Gastrocnemius medialis (tissue), 4 donors: Measurements from ENCODE around the gene VWA8. TPM values are rescaled to one million over a fixed set of nuclear protein-coding genes. Genes with fewer than 3 reads are reported as not detected.
A peak's percentile ranks its signal among the peaks of the same experiment; 100 is the strongest.

Experiments used
- ATAC-seq, 2 donors: fragments of 150-250 bp; one replicate each; pipeline ENCODE4 v1.9.1; 2016
- DNase-seq, 2 donors: peaks; one replicate each; pipeline ENCODE4 v3.0.0-alpha.2; 2019
- H3K27ac ChIP-seq, 4 donors: fragments of 200-600 bp; sonication (generic); 1 replicate in 1 of 4; 2 replicates in 3 of 4; pipeline ENCODE4 v1.5.1; 2016 to 2018; ENCODE audit warnings: mild to moderate bottlenecking in 2 of 4, moderate library complexity in 1 of 4
- H3K27me3 ChIP-seq, 3 donors: fragments of 200-600 bp; sonication (generic) in 2 of 3; 1 replicate in 1 of 3; 2 replicates in 2 of 3; pipeline versions ENCODE4 v1.5.1 to v1.6.0; 2016 to 2019; ENCODE audit warnings: mild to moderate bottlenecking in 1 of 3, moderate library complexity in 1 of 3
- H3K36me3 ChIP-seq, 2 donors: fragments of 200-600 bp; sonication (generic) in 1 of 2; one replicate each; pipeline ENCODE4 v1.5.1; 2017 to 2018
- H3K4me1 ChIP-seq, 2 donors: fragments of 200-600 bp; sonication (generic) in 1 of 2; one replicate each; pipeline ENCODE4 v1.5.1; 2016 to 2017; ENCODE audit warnings: mild to moderate bottlenecking in 2 of 2
- H3K4me3 ChIP-seq, 4 donors: fragments of 200-600 bp; sonication (generic) in 3 of 4; 1 replicate in 1 of 4; 2 replicates in 3 of 4; pipeline ENCODE4 v1.5.1; 2016 to 2019; ENCODE audit warnings: mild to moderate bottlenecking in 2 of 4
- H3K9me3 ChIP-seq, 3 donors: fragments of 200-600 bp; sonication (generic) in 2 of 3; 1 replicate in 1 of 3; 2 replicates in 2 of 3; pipeline ENCODE4 v1.5.1; 2016 to 2019
- CTCF ChIP-seq, 5 experiments: fragments of 450-650 bp in 3 of 5; fragments of 200-600 bp in 2 of 5; sonication (generic) in 2 of 5; IDR thresholded peaks in 4 of 5; conservative IDR thresholded peaks in 1 of 5; 1 replicate in 4 of 5; 2 replicates in 1 of 5; pipeline ENCODE4 v1.5.1; 2016 to 2019; ENCODE audit warnings: antibody characterized with exemption in 5 of 5, mild to moderate bottlenecking in 3 of 5, moderate library complexity in 3 of 5
- POLR2A ChIP-seq, 2 donors: fragments of 450-650 bp; IDR thresholded peaks; one replicate each; pipeline ENCODE4 v1.6.1; 2017; ENCODE audit warnings: antibody characterized with exemption in 2 of 2, mild to moderate bottlenecking in 2 of 2, moderate library complexity in 2 of 2
- in situ Hi-C, 4 donors: fragments of 200-750 bp; cut with MboI; loops; one replicate each; pipeline versions ENCODE4 v1.15.0 to v1.8.0; 2017; ENCODE audit warnings: low sequenced_read_pairs in 4 of 4
- intact Hi-C: fragments of 100-400 bp; cut with DNase I; formaldehyde crosslinking; loops from one replicate; pipeline ENCODE4 v1.15.1; 2023; ENCODE audit warnings: low total_unique reads
- total RNA-seq, 4 donors: library from RNA; depleted of rRNA; stranded (reverse); fragments of >200 nt; gene quantifications; one replicate each; pipeline versions ENCODE4 v1.1.0 to v1.2.3, GENCODE V29; 2016

VWA8 gene
- total RNA-seq, 4 donors from 2014 or later: 24.7 to 37.9 (median 29.7) TPM

GRCh38 chr13:41599619-41600018 is 361.3 kb downstream of the VWA8 start:
- DNase-seq: no peak
- in situ Hi-C loops (no loop called here), intact Hi-C loops (no loop called here)
- no peak for TF ChIP-seq POLR2A (IDR thresholded peaks at IDR 0.05)
- TF ChIP-seq CTCF (IDR thresholded peaks at IDR 0.05 in 4 of 5, conservative IDR thresholded peaks at IDR 0.05 in 1 of 5): no peak
- peaks cover 6 to 11% of the 10 kb centered on the region in 2 donors for H3K4me1 ChIP-seq
- no peaks in the 10 kb centered on the region for H3K9me3 ChIP-seq
- no peak overlapping the region for H3K27ac ChIP-seq
- H3K36me3 ChIP-seq: peaks cover 0 to 6% of the 10 kb centered on the region in 2 donors
- ATAC-seq: no peak
- H3K4me3 ChIP-seq: no peak overlapping the region
- no peaks in the 10 kb centered on the region for H3K27me3 ChIP-seq

- DNase-seq: no peak
- ATAC-seq: no peak
- Histone ChIP-seq H3K4me1 (peaks cover 0 to 7% of the 10 kb centered on the region in 2 donors), H3K27me3 (no peaks in the 10 kb centered on the region), H3K27ac (no peak overlapping the region), H3K36me3 (no peaks in the 10 kb centered on the region), H3K9me3 (no peaks in the 10 kb centered on the region), H3K4me3 (no peak overlapping the region)
- TF ChIP-seq CTCF (IDR thresholded peaks at IDR 0.05 in 4 of 5, conservative IDR thresholded peaks at IDR 0.05 in 1 of 5) (no peak), POLR2A (IDR thresholded peaks at IDR 0.05) (no peak)
- in situ Hi-C loops: no loop called here
- intact Hi-C loops: no loop called here
Observed at GRCh38 chr13:41597348-41598041, 363.4 kb downstream of the VWA8 start.

- Histone ChIP-seq H3K4me3 (no peak overlapping the region), H3K4me1 (peaks cover 0 to 7% of the 10 kb centered on the region in 2 donors), H3K36me3 (no peaks in the 10 kb centered on the region), H3K9me3 (no peaks in the 10 kb centered on the region), H3K27me3 (no peaks in the 10 kb centered on the region), H3K27ac (no peak overlapping the region)
- in situ Hi-C loops (no loop called here), intact Hi-C loops (no loop called here)
- no peak for TF ChIP-seq POLR2A (IDR thresholded peaks at IDR 0.05)
- no peak for TF ChIP-seq CTCF (IDR thresholded peaks at IDR 0.05 in 4 of 5, conservative IDR thresholded peaks at IDR 0.05 in 1 of 5)
- no peak for ATAC-seq
- DNase-seq: no peak
Observed at GRCh38 chr13:41596190-41596589, 364.7 kb downstream of the VWA8 start.

GRCh38 chr13:41595298-41595697 is 365.6 kb downstream of the VWA8 start:
- H3K27ac ChIP-seq: no peak overlapping the region
- intact Hi-C loops: no loop called here
- H3K9me3 ChIP-seq: no peaks in the 10 kb centered on the region
- H3K36me3 ChIP-seq: no peaks in the 10 kb centered on the region
- no peaks in the 10 kb centered on the region for H3K27me3 ChIP-seq
- DNase-seq (no peak), ATAC-seq (no peak)
- peaks cover 0 to 7% of the 10 kb centered on the region in 2 donors for H3K4me1 ChIP-seq
- no peak overlapping the region for H3K4me3 ChIP-seq
- TF ChIP-seq CTCF (IDR thresholded peaks at IDR 0.05 in 4 of 5, conservative IDR thresholded peaks at IDR 0.05 in 1 of 5) (no peak), POLR2A (IDR thresholded peaks at IDR 0.05) (no peak)
- in situ Hi-C loops: no loop called here

- no peaks in the 10 kb centered on the region for H3K27me3 ChIP-seq
- intact Hi-C loops (no loop called here), in situ Hi-C loops (no loop called here)
- H3K27ac ChIP-seq: peak overlapping the region in 3 of 4 donors; percentile 14 to 33 (median 16)
- H3K4me3 ChIP-seq: no peak overlapping the region
- DNase-seq (no peak), ATAC-seq (no peak)
- TF ChIP-seq POLR2A (IDR thresholded peaks at IDR 0.05) (no peak), CTCF (IDR thresholded peaks at IDR 0.05 in 4 of 5, conservative IDR thresholded peaks at IDR 0.05 in 1 of 5) (no peak)
- H3K4me1 ChIP-seq: peaks cover 0 to 7% of the 10 kb centered on the region in 2 donors
- no peaks in the 10 kb centered on the region for H3K9me3 ChIP-seq
- no peaks in the 10 kb centered on the region for H3K36me3 ChIP-seq
Observed at GRCh38 chr13:41590643-41591042, 370.3 kb downstream of the VWA8 start.
